OCI-LY1 (cell line): ENCODE measurements around the gene WDHD1.

Source experiments
- H2AFZ ChIP-seq: fragments of 200-600 bp; sonication (generic), shearing (Covaris generic); 2 replicates; pipeline ENCODE4 v1.6.0; 2014; ENCODE audit warnings: antibody characterized with exemption, mild to moderate bottlenecking, low read length
- H3F3A ChIP-seq: fragments of 200-600 bp; sonication (generic), shearing (Covaris generic); 2 replicates; pipeline ENCODE4 v1.6.0; 2014; ENCODE audit warnings: mild to moderate bottlenecking, antibody characterized with exemption, low read length, moderate library complexity; ENCODE audit not compliant: insufficient read depth
- H3K27ac ChIP-seq: fragments of 200-600 bp; sonication (generic); 2 replicates; pipeline ENCODE4 v1.5.1; 2014; ENCODE audit warnings: low read length, mixed run types, mild to moderate bottlenecking, low read depth; ENCODE audit not compliant: poor library complexity, severe bottlenecking
- H3K27me3 ChIP-seq: fragments of 200-600 bp; sonication (generic); 2 replicates; pipeline ENCODE4 v1.6.0; 2014; ENCODE audit warnings: antibody characterized with exemption, mild to moderate bottlenecking, low read length, moderate library complexity; ENCODE audit not compliant: insufficient read depth
- H3K36me3 ChIP-seq: fragments of 200-600 bp; sonication (generic); 2 replicates; pipeline ENCODE4 v1.6.1; 2014; ENCODE audit warnings: mild to moderate bottlenecking, antibody characterized with exemption, low read length, moderate library complexity, mixed read lengths; ENCODE audit not compliant: insufficient read depth
- H3K4me1 ChIP-seq: fragments of 200-600 bp; sonication (generic); 2 replicates; pipeline ENCODE4 v1.5.1; 2014; ENCODE audit warnings: mild to moderate bottlenecking, low read length, moderate library complexity; ENCODE audit not compliant: insufficient read depth, severe bottlenecking
- H3K4me2 ChIP-seq: fragments of 200-600 bp; sonication (generic), shearing (Covaris generic); 2 replicates; pipeline ENCODE4 v1.6.1; 2014; ENCODE audit warnings: low read length
- H3K4me3 ChIP-seq: fragments of 200-600 bp; sonication (generic); 2 replicates; pipeline ENCODE4 v1.5.1; 2014; ENCODE audit warnings: low read length, low read depth, mild to moderate bottlenecking, mixed read lengths; ENCODE audit not compliant: poor library complexity, severe bottlenecking
- H3K79me2 ChIP-seq: fragments of 200-600 bp; shearing (Covaris generic); 2 replicates; pipeline ENCODE4 v1.6.1; 2016; ENCODE audit warnings: mixed run types, low read length, mixed read lengths; ENCODE audit not compliant: insufficient read depth
- H3K9ac ChIP-seq: fragments of 200-600 bp; sonication (generic), shearing (Covaris generic); 2 replicates; pipeline ENCODE4 v1.6.1; 2014; ENCODE audit warnings: mild to moderate bottlenecking, low read length, mixed read lengths
- H3K9me2 ChIP-seq: fragments of 200-600 bp; sonication (generic), shearing (Covaris generic); 2 replicates; pipeline ENCODE4 v1.6.1; 2014; ENCODE audit warnings: low read depth, mild to moderate bottlenecking, low read length, mixed read lengths
- H3K9me3 ChIP-seq: fragments of 200-600 bp; shearing (Covaris generic); 2 replicates; pipeline ENCODE4 v1.6.1; 2014; ENCODE audit warnings: low read length, mixed read lengths
- H4K20me1 ChIP-seq: fragments of 200-600 bp; sonication (generic), shearing (Covaris generic); 2 replicates; pipeline ENCODE4 v1.6.0; 2016; ENCODE audit warnings: mild to moderate bottlenecking, low read length; ENCODE audit not compliant: insufficient read depth
- CTCF ChIP-seq: fragments of 200-600 bp; sonication (generic), shearing (Covaris generic); IDR thresholded peaks from 2 replicates; pipeline ENCODE4 v1.5.1; 2017; ENCODE audit warnings: mild to moderate bottlenecking, antibody characterized with exemption, low read length, moderate library complexity, mixed read lengths
- EZH2 ChIP-seq: fragments of 200-600 bp; sonication (generic), shearing (Covaris generic); IDR thresholded peaks from 2 replicates; pipeline ENCODE4 v1.8.0; 2017; ENCODE audit warnings: borderline replicate concordance, mixed run types, mild to moderate bottlenecking, antibody characterized with exemption, low read length, moderate library complexity, mixed read lengths

WDHD1 gene

GRCh38 chr14:54895683-54896082 lies 131.2 kb downstream of the WDHD1 start:
- Histone ChIP-seq H3K79me2 (no peaks in the 10 kb centered on the region), H3K4me1 (peaks cover 5% of the 10 kb centered on the region), H3K9me2 (no peaks in the 10 kb centered on the region), H3K4me2 (no peak overlapping the region), H3K36me3 (no peaks in the 10 kb centered on the region), H3K4me3 (no peak overlapping the region), H2AFZ (no peak overlapping the region), H4K20me1 (no peaks in the 10 kb centered on the region), H3K9ac (no peak overlapping the region), H3K27me3 (no peaks in the 10 kb centered on the region), H3K9me3 (no peaks in the 10 kb centered on the region), H3F3A (no peaks in the 10 kb centered on the region), H3K27ac (no peak overlapping the region)
- no peak for TF ChIP-seq CTCF
- TF ChIP-seq EZH2 = no peak

GRCh38 chr14:54894995-54895394 lies 131.9 kb downstream of the WDHD1 start:
- TF ChIP-seq CTCF (no peak), EZH2 (no peak)
- Histone ChIP-seq H3K4me2 (no peak overlapping the region), H3K9me2 (no peaks in the 10 kb centered on the region), H3K4me1 (peaks cover 5% of the 10 kb centered on the region), H3K9ac (no peak overlapping the region), H2AFZ (no peak overlapping the region), H3K79me2 (no peaks in the 10 kb centered on the region), H3K36me3 (no peaks in the 10 kb centered on the region), H3K27ac (no peak overlapping the region), H3K4me3 (no peak overlapping the region), H4K20me1 (no peaks in the 10 kb centered on the region), H3F3A (no peaks in the 10 kb centered on the region), H3K27me3 (no peaks in the 10 kb centered on the region), H3K9me3 (no peaks in the 10 kb centered on the region)

GRCh38 chr14:54893151-54893760 lies 133.6 kb downstream of the WDHD1 start:
- no peak overlapping the region for H3K4me2 ChIP-seq
- H3K27ac ChIP-seq = no peak overlapping the region
- no peaks in the 10 kb centered on the region for H3K36me3 ChIP-seq
- H3K9me3 ChIP-seq = no peaks in the 10 kb centered on the region
- no peak overlapping the region for H2AFZ ChIP-seq
- no peaks in the 10 kb centered on the region for H3F3A ChIP-seq
- H3K27me3 ChIP-seq = no peaks in the 10 kb centered on the region
- no peaks in the 10 kb centered on the region for H3K79me2 ChIP-seq
- TF ChIP-seq CTCF (peak; percentile 75), EZH2 (no peak)
- no peak overlapping the region for H3K9ac ChIP-seq
- H3K4me1 ChIP-seq = peaks cover 16% of the 10 kb centered on the region
- no peak overlapping the region for H3K4me3 ChIP-seq
- H4K20me1 ChIP-seq = no peaks in the 10 kb centered on the region
- H3K9me2 ChIP-seq = no peaks in the 10 kb centered on the region
